ENCODE data around the gene GIMAP2.

DNA sequence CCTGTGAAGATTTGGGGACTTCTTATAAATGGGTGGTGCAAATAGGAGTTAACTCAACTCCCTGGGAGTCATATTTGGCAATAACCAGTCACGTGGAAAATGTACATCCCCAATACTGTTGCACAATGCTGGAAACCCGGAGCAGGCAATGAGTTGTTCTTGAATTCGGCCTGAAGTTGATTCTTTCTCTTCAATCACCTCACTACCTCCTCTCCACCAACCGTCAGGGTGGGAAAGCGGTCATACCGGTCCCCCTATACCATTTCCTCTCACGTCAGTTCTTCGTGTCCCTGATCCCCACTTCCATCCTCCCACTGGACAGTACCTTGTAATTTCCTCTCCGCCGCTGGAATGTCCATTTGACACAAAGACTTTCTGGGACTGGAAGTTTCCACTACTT lies 54.5 kb downstream of the GIMAP2 start:
- TF ChIP-seq TBL1XR1 (IDR thresholded peaks at IDR 0.05; ENCODE audit: borderline replicate concordance, low read length, partially characterized antibody): no peak
- TF ChIP-seq ZKSCAN1 (IDR thresholded peaks at IDR 0.05; ENCODE audit: low read length): no peak
- TF ChIP-seq MYC (CRISPR knock-in tag; IDR thresholded peaks at IDR 0.05; ENCODE audit: borderline replicate concordance): no peak
- TF ChIP-seq RFX5 (IDR thresholded peaks at IDR 0.05; ENCODE audit: low read depth, low read length): no peak
